ENCODE results near the gene OVOL3.

The OVOL3 gene

GRCh38 chr19:36108684-36109083 is 2.3 kb upstream of the OVOL3 start:
- H3K79me1 ChIP-seq (ENCODE audit: low read length): peaks cover 6% of the 10 kb centered on the region
- H2BK120ac ChIP-seq (ENCODE audit: low read depth, low read length): no peak overlapping the region
- H3K36me3 ChIP-seq (ENCODE audit: control insufficient read depth, insufficient read depth, low read length): peaks cover 4% of the 10 kb centered on the region
- H3K4me1 ChIP-seq (ENCODE audit: control insufficient read depth, low read depth, low read length): no peaks in the 10 kb centered on the region
- H2BK15ac ChIP-seq (replicated peaks; ENCODE audit: low read depth): no peak overlapping the region
- H3K18ac ChIP-seq (ENCODE audit: low read length): no peak overlapping the region
- H3K9ac ChIP-seq (ENCODE audit: low read length): no peak overlapping the region
- H4K5ac ChIP-seq (ENCODE audit: low read length): no peak overlapping the region
- H3K79me2 ChIP-seq (ENCODE audit: control insufficient read depth, insufficient read depth, low read length): no peaks in the 10 kb centered on the region
- H3K4me3 ChIP-seq (ENCODE audit: low read length): no peak overlapping the region
- H3K23ac ChIP-seq (ENCODE audit: low read length): no peak overlapping the region
- no peaks in the 10 kb centered on the region for H3K27me3 ChIP-seq (ENCODE audit: insufficient read depth, low read length, poor library complexity)
- no CpG with 5 or more reads among the region's 3 CpGs for WGBS (ENCODE audit: extremely low coverage, insufficient coverage, low lambda C conversion rate)
- H3K4ac ChIP-seq (ENCODE audit: low read depth, low read length): no peak overlapping the region
- H3K27ac ChIP-seq (ENCODE audit: low read depth, low read length): no peak overlapping the region
- H4K8ac ChIP-seq (ENCODE audit: low read depth, low read length): no peak overlapping the region
- H3K4me2 ChIP-seq (ENCODE audit: low read length): no peak overlapping the region
- no peak for DNase-seq
- H2AK5ac ChIP-seq (ENCODE audit: low read length): no peak overlapping the region
- no peak overlapping the region for H3K56ac ChIP-seq (ENCODE audit: low read length)
- H2BK5ac ChIP-seq (ENCODE audit: low read length): no peak overlapping the region

- Histone ChIP-seq H3K36me3 (ENCODE audit: control insufficient read depth, insufficient read depth, low read length) (peaks cover 4% of the 10 kb centered on the region), H2BK15ac (replicated peaks; ENCODE audit: low read depth) (no peak overlapping the region), H4K5ac (ENCODE audit: low read length) (no peak overlapping the region), H2BK120ac (ENCODE audit: low read depth, low read length) (no peak overlapping the region), H4K8ac (ENCODE audit: low read depth, low read length) (no peak overlapping the region), H3K18ac (ENCODE audit: low read length) (no peak overlapping the region), H3K4ac (ENCODE audit: low read depth, low read length) (no peak overlapping the region), H3K4me3 (ENCODE audit: low read length) (no peak overlapping the region), H3K9ac (ENCODE audit: low read length) (no peak overlapping the region), H3K4me1 (ENCODE audit: control insufficient read depth, low read depth, low read length) (peaks cover 2% of the 10 kb centered on the region), H3K79me1 (ENCODE audit: low read length) (peaks cover 14% of the 10 kb centered on the region), H2AK5ac (ENCODE audit: low read length) (no peak overlapping the region), H3K4me2 (ENCODE audit: low read length) (no peak overlapping the region), H3K27ac (ENCODE audit: low read depth, low read length) (no peak overlapping the region), H3K27me3 (ENCODE audit: insufficient read depth, low read length, poor library complexity) (no peaks in the 10 kb centered on the region), H2BK5ac (ENCODE audit: low read length) (no peak overlapping the region), H3K56ac (ENCODE audit: low read length) (no peak overlapping the region), H3K79me2 (ENCODE audit: control insufficient read depth, insufficient read depth, low read length) (peaks cover 6% of the 10 kb centered on the region), H3K23ac (ENCODE audit: low read length) (no peak overlapping the region)
- no peak for DNase-seq
- WGBS (ENCODE audit: extremely low coverage, insufficient coverage, low lambda C conversion rate): no CpG with 5 or more reads among the region's 13 CpGs
Observed at GRCh38 chr19:36111200-36111539, 227 bp downstream of the OVOL3 start.

- Histone ChIP-seq H3K23ac (ENCODE audit: low read length) (no peak overlapping the region), H3K27ac (ENCODE audit: low read depth, low read length) (no peak overlapping the region), H3K56ac (ENCODE audit: low read length) (no peak overlapping the region), H3K36me3 (ENCODE audit: control insufficient read depth, insufficient read depth, low read length) (peaks cover 6% of the 10 kb centered on the region), H3K9ac (ENCODE audit: low read length) (no peak overlapping the region), H3K4me1 (ENCODE audit: control insufficient read depth, low read depth, low read length) (peaks cover 4% of the 10 kb centered on the region), H2AK5ac (ENCODE audit: low read length) (no peak overlapping the region), H3K18ac (ENCODE audit: low read length) (no peak overlapping the region), H3K4me2 (ENCODE audit: low read length) (no peak overlapping the region), H2BK5ac (ENCODE audit: low read length) (no peak overlapping the region), H3K79me1 (ENCODE audit: low read length) (peaks cover 19% of the 10 kb centered on the region), H2BK120ac (ENCODE audit: low read depth, low read length) (no peak overlapping the region), H3K4ac (ENCODE audit: low read depth, low read length) (no peak overlapping the region), H3K79me2 (ENCODE audit: control insufficient read depth, insufficient read depth, low read length) (peaks cover 9% of the 10 kb centered on the region), H4K8ac (ENCODE audit: low read depth, low read length) (no peak overlapping the region), H2BK15ac (replicated peaks; ENCODE audit: low read depth) (no peak overlapping the region), H3K27me3 (ENCODE audit: insufficient read depth, low read length, poor library complexity) (no peaks in the 10 kb centered on the region), H3K4me3 (ENCODE audit: low read length) (no peak overlapping the region), H4K5ac (ENCODE audit: low read length) (no peak overlapping the region)
- no CpG with 5 or more reads among the region's 10 CpGs for WGBS (ENCODE audit: extremely low coverage, insufficient coverage, low lambda C conversion rate)
- DNase-seq: no peak
Observed at GRCh38 chr19:36112678-36113077, 1.7 kb downstream of the OVOL3 start.

- H3K27me3 ChIP-seq (ENCODE audit: insufficient read depth, low read length, poor library complexity): no peaks in the 10 kb centered on the region
- H3K18ac ChIP-seq (ENCODE audit: low read length): no peak overlapping the region
- no peak overlapping the region for H2BK120ac ChIP-seq (ENCODE audit: low read depth, low read length)
- no peak overlapping the region for H2BK5ac ChIP-seq (ENCODE audit: low read length)
- no peak overlapping the region for H3K4me3 ChIP-seq (ENCODE audit: low read length)
- H2BK15ac ChIP-seq (replicated peaks; ENCODE audit: low read depth): no peak overlapping the region
- no peak overlapping the region for H3K4ac ChIP-seq (ENCODE audit: low read depth, low read length)
- peaks cover 4% of the 10 kb centered on the region for H3K4me1 ChIP-seq (ENCODE audit: control insufficient read depth, low read depth, low read length)
- WGBS (ENCODE audit: extremely low coverage, insufficient coverage, low lambda C conversion rate): no CpG with 5 or more reads among the region's 34 CpGs
- peak overlapping the region; percentile 99 for H3K4me2 ChIP-seq (ENCODE audit: low read length)
- H3K23ac ChIP-seq (ENCODE audit: low read length): peak overlapping the region; percentile 45
- H3K79me2 ChIP-seq (ENCODE audit: control insufficient read depth, insufficient read depth, low read length): peaks cover 9% of the 10 kb centered on the region
- no peak overlapping the region for H2AK5ac ChIP-seq (ENCODE audit: low read length)
- no peak overlapping the region for H3K27ac ChIP-seq (ENCODE audit: low read depth, low read length)
- H3K36me3 ChIP-seq (ENCODE audit: control insufficient read depth, insufficient read depth, low read length): peaks cover 8% of the 10 kb centered on the region
- H3K9ac ChIP-seq (ENCODE audit: low read length): peak overlapping the region; percentile 98
- H4K5ac ChIP-seq (ENCODE audit: low read length): no peak overlapping the region
- DNase-seq: no peak
- H3K79me1 ChIP-seq (ENCODE audit: low read length): peaks cover 20% of the 10 kb centered on the region
- no peak overlapping the region for H4K8ac ChIP-seq (ENCODE audit: low read depth, low read length)
- peak overlapping the region; percentile 97 for H3K56ac ChIP-seq (ENCODE audit: low read length)
Observed at GRCh38 chr19:36113425-36113824, 2.5 kb downstream of the OVOL3 start.

GRCh38 chr19:36113894-36114720 is 3.2 kb downstream of the OVOL3 start:
- H3K27ac ChIP-seq (ENCODE audit: low read depth, low read length): peak overlapping the region; percentile 30
- H3K4ac ChIP-seq (ENCODE audit: low read depth, low read length): no peak overlapping the region
- no peak overlapping the region for H2AK5ac ChIP-seq (ENCODE audit: low read length)
- no peak overlapping the region for H4K5ac ChIP-seq (ENCODE audit: low read length)
- peaks cover 20% of the 10 kb centered on the region for H3K79me1 ChIP-seq (ENCODE audit: low read length)
- no peaks in the 10 kb centered on the region for H3K27me3 ChIP-seq (ENCODE audit: insufficient read depth, low read length, poor library complexity)
- H2BK5ac ChIP-seq (ENCODE audit: low read length): no peak overlapping the region
- no peak overlapping the region for H2BK15ac ChIP-seq (replicated peaks; ENCODE audit: low read depth)
- no peak overlapping the region for H2BK120ac ChIP-seq (ENCODE audit: low read depth, low read length)
- WGBS (ENCODE audit: extremely low coverage, insufficient coverage, low lambda C conversion rate): no CpG with 5 or more reads among the region's 48 CpGs
- DNase-seq: peak; percentile 64
- H3K56ac ChIP-seq (ENCODE audit: low read length): peak overlapping the region; percentile 97
- no peak overlapping the region for H3K18ac ChIP-seq (ENCODE audit: low read length)
- peak overlapping the region; percentile 99 for H3K4me2 ChIP-seq (ENCODE audit: low read length)
- H3K4me3 ChIP-seq (ENCODE audit: low read length): peak overlapping the region; percentile 96
- H4K8ac ChIP-seq (ENCODE audit: low read depth, low read length): no peak overlapping the region
- H3K4me1 ChIP-seq (ENCODE audit: control insufficient read depth, low read depth, low read length): peaks cover 4% of the 10 kb centered on the region
- peak overlapping the region; percentile 80 for H3K23ac ChIP-seq (ENCODE audit: low read length)
- H3K79me2 ChIP-seq (ENCODE audit: control insufficient read depth, insufficient read depth, low read length): peaks cover 9% of the 10 kb centered on the region
- H3K9ac ChIP-seq (ENCODE audit: low read length): peak overlapping the region; percentile 98
- peaks cover 8% of the 10 kb centered on the region for H3K36me3 ChIP-seq (ENCODE audit: control insufficient read depth, insufficient read depth, low read length)
